HepG2 (cell line): ENCODE measurements around the gene DOCK11.

Experiments
- GMEB1 ChIP-seq: sonication (generic); formaldehyde crosslinking; IDR thresholded peaks from 2 replicates; pipeline ENCODE4 v1.5.1; 2020; ENCODE audit warnings: missing genetic modification reagents, mild to moderate bottlenecking, borderline replicate concordance
- HBP1 ChIP-seq: IDR thresholded peaks from 2 replicates; pipeline ENCODE4 v1.6.1; 2016; ENCODE audit warnings: low read depth, control low read depth
- TEAD2 ChIP-seq: sonication (generic); formaldehyde crosslinking; IDR thresholded peaks from 2 replicates; pipeline ENCODE4 v1.9.0; 2021; ENCODE audit warnings: missing genetic modification reagents
- ZBTB43 ChIP-seq: sonication (generic); formaldehyde crosslinking; conservative IDR thresholded peaks from 2 replicates; pipeline ENCODE4 v1.4.0; 2020; ENCODE audit warnings: missing genetic modification reagents

GRCh38 chrX:118548841-118549240 lies 53.2 kb downstream of the DOCK11 start:
- TF ChIP-seq TEAD2 (no peak), HBP1 (CRISPR knock-in tag) (no peak), GMEB1 (no peak), ZBTB43 (CRISPR knock-in tag) (no peak)
